B cell (primary cell): ENCODE results near the gene KCNQ1OT1.

Source experiments
- CTCF ChIP-seq: fragments of 200-600 bp; IDR thresholded peaks from one replicate; pipeline ENCODE4 v1.8.0; 2022; ENCODE audit warnings: antibody characterized with exemption, mild to moderate bottlenecking
- EZH2 ChIP-seq: IDR thresholded peaks from 2 replicates; pipeline ENCODE4 v1.6.1; 2012; ENCODE audit warnings: borderline replicate concordance, low read depth, mild to moderate bottlenecking, moderate library complexity, low read length; ENCODE audit not compliant: insufficient read depth, poor library complexity, severe bottlenecking

DNA sequence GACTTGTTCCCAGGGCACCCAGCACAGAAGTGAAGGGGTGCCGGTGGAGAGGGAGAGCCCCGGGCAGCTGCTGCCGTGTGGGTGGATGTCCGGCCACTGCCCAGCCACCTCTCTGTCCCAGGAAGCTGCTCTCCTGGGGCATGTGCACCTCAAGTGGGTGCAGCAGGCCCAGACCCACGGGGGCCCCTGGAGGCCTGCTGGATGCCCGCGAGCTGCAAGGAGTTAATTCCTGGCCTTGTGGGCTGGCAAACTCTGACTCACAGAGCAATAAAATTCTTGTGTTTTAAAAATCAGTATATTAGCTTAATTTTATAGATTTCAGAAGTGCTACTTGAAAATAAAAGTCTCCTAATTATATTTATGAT, 37.4 kb upstream of the KCNQ1OT1 start:
- no peak for TF ChIP-seq CTCF
- no peak for TF ChIP-seq EZH2
